Left ventricle myocardium superior (tissue), 1 donor: ENCODE data around the gene PDE1C. TPM values are rescaled to one million over a fixed set of nuclear protein-coding genes. Genes with fewer than 3 reads are reported as not detected.

Experiments used
- ATAC-seq: fragments of 200-7000 bp; cut with Tn5 transposase; one replicate; pipeline ENCODE4 v1.9.1; 2020; ENCODE audit warnings: mild to moderate bottlenecking, moderate library complexity
- DNase-seq: peaks from one replicate; pipeline ENCODE4 v3.0.0-alpha.2; 2020
- intact Hi-C: fragments of 100-400 bp; cut with micrococcal nuclease; formaldehyde crosslinking; loops from one replicate; pipeline ENCODE4 v1.11.0; 2022
- total RNA-seq: library from RNA; stranded (reverse); fragmentation: NEBNext Ultra II Directional; extraction: Animal tissue kit (Norgen Biotek cat#: 25700); gene quantifications from one replicate; pipeline ENCODE4 v1.2.1, GENCODE V29; 2021
- donor health status: DM: no; HTN: yes; CAD: no; lungs with severe emphysema.

The PDE1C gene
- total RNA-seq, 1 donor from 2014 or later = 192 TPM

DNA sequence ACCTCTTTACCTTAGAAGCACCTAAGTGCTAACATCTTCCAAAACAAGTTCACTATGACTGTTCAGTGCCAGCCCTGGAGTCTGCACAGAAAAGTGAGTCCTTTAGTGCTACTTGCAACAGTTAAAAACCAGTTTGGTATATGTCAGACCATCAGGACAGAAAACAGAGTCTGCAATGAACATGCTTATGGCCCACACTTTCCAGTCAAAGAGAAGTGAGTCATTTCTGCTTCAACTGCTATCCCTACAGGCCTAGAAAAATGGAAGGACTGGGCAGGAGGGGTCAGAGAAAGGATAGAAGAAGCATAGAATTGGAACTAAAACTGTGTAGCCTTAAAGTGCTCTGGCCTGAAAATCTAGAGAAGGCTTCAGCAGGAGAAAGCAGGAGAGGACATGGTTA lies 108.0 kb downstream of the PDE1C start:
- intact Hi-C loops = no loop called here
- ATAC-seq = peak; percentile 8
- no peak for DNase-seq

DNA sequence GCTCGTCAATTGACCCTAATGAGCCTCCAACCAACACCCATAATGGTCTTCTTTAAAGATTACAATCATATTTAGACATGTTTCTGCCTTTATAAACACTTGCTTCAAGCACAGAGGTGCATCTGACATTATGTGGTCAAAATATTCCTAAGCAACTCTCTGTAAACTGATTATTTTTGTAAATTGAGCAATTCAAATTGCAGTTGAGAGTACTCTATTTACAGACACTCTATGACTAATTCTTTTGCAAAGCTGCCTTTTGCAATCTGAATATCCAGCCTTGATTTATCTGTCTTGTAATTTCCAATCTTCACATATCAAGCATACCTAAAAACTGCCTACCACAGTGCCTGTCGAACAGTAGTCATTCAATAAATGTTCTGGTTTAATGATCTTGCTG lies 112.0 kb downstream of the PDE1C start:
- no peak for ATAC-seq
- intact Hi-C loops = no loop called here
- no peak for DNase-seq

DNA sequence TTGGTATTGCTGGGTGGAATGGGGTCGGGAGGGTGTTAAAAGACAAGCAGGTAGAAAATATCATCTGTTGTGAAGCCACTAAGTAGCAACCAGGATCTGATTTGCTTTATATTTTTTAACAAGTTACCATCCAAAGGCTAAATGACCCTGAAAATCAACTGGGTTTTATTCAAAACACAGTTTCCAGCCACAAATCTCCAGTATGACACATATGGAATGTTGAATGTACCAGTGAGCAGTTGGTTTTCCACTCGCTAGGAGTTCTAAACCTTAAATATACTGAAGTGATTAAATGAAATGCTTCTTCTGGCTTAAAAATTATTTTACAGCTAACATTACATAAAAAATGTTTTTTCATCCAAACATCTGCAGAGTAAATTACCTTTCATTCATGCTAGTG lies 112.5 kb downstream of the PDE1C start:
- intact Hi-C loops = no loop called here
- no peak for DNase-seq
- ATAC-seq = no peak

DNA sequence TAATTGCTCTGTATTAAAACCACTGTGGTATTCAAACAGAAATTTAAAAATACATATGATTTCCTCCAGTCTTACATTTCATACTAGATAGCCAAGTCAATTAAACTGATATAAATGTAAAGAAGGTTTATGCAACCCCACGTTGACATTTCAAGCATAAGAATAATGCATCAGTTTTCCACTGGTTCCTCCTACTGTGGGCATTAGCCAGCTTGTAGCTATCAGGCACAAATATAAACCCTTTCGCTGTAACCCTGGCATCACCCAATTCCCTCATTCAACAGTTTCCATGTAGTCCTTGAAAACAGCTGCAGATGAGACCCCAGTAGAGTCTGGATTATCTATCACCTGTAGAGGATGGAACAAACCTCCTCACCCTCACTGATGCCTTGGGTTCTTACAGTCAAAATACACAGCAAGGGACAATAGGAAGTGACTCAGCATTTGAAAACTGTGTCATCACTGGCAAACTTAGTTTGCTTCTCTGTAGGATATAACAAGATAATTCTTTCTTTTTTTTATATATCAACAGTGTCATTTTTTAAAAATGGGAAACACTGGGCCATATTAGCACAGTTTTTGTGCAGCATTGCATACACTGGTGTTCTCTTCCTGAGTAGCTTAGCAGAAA lies 113.0 kb downstream of the PDE1C start:
- intact Hi-C loops = no loop called here
- no peak for ATAC-seq
- DNase-seq = no peak

DNA sequence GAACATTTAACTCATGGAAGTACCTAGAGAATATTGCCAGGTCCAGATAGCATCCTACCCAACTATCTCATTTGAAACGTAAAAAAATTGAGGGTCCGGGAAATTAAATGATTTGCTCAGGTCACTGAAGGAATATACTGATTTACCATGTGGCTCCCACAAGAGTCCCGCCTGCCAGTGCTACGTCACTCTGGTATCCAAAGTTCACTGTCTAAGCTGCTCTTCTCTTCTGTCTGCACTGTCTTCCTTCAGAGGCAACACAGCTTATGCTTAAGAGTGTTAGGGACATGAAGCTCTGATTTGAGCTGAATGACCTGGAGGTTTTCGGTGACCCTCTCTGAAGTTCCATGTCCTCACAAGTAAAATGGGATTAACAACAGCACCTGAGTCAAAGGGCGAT lies 114.6 kb downstream of the PDE1C start:
- no peak for DNase-seq
- intact Hi-C loops = no loop called here
- peak; percentile 25 for ATAC-seq

DNA sequence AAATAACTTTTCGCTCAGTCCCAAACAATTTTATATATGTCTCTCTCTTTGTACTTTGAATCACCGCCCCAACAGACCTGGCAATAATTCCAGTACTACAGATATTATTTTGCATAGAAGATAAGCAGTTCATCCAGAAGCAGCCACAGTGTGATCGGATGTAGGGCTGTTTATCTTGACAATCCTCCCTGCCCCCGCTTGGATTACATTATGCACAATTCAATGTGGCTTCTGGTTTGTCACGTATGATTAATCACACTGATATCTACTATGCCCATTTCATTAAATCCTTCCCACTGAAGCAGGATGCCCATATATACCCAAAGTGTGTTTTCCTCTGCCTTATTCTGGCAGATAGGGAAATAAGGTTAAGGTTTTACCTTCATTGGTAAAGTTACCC lies 115.2 kb downstream of the PDE1C start:
- intact Hi-C loops = no loop called here
- peak; percentile 7 for ATAC-seq
- DNase-seq = no peak

DNA sequence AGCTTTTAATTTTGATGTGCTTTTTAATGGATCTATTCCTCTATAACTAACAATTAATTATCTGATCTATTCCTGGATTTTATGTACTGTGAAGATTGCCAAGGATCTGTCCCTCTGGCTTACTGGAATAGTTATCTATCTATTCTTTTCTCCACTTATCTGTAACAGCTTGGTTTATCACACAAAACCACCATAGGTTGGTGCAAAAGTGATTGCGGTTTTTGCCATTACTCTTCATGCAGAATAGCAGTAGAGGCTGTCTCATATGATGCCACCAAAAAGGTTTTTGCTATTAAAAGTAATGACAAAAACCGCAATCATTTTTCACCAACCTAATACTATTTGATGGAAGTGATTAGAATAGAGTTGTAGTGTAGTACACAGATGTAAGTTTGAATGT lies 115.7 kb downstream of the PDE1C start:
- DNase-seq = no peak
- no peak for ATAC-seq
- intact Hi-C loops = no loop called here

DNA sequence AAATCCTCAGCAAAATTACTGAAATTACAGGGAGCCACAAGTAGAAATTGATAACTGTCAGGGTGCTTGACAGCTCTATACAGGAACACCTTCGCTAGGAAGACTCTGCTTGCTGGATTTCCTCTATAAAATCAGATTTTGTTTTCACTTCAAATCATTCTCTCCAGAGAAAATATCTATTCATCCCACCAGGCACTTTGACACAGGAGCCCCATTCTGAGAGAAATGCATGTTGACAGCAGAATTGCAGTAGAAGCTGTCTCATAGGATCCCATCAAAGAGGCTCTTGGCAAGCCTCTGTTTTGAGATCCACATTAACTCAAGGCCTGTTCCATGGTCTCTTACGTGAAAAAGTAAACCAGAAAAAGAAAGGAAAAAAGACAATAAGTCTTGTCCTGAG lies 116.8 kb downstream of the PDE1C start:
- no peak for ATAC-seq
- DNase-seq = no peak
- intact Hi-C loops = no loop called here

DNA sequence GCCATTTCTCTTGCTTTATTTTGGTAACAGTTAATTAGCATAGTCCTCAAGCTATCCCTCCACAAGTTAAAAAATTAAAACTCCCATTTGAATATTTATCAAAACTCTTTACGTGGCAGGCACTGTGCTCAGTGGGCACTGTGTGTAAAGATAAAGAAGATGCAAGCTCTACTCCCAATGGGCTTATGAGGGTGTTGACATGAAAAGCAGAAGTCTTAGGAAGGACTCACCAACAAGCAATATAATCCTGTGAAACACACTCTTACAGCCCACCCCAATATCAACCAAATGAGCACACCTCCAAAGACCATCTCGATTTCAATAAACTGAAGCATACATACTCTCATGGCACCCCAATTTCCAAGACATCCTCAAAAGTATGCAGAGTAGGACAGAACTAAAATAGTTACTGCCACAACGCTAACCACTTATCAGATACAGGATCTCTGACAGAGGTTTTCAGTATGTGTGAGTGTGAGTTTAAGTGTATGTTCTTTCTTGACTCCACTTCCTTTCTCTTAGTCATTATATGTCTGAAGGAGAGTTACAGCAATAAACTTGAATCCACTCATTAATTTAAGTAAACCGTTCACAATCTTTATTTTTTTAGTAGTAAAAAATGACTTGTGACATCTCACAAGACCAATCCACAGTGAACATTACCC lies 120.0 kb downstream of the PDE1C start:
- ATAC-seq (no peak), DNase-seq (no peak)
- intact Hi-C loops = no loop called here

DNA sequence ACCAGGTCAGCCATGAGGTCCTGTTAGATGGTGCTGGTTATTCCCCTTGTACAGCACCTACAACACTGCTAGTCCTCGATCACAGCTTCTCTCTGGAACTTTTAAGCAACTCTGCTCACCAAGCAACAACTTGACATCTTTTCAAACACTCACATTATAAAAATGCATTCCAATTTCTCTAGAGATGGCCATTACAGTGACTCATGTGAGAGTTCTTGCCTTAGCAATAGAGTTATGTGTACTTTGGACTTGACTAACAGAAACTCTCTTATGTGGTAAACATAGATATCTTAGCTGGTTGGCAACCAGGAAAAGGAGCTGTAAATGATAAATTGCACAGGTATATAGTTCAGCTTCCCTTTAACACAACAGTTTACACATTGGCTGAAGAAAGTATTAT lies 122.2 kb downstream of the PDE1C start:
- no peak for DNase-seq
- intact Hi-C loops = no loop called here
- peak; percentile 11 for ATAC-seq

DNA sequence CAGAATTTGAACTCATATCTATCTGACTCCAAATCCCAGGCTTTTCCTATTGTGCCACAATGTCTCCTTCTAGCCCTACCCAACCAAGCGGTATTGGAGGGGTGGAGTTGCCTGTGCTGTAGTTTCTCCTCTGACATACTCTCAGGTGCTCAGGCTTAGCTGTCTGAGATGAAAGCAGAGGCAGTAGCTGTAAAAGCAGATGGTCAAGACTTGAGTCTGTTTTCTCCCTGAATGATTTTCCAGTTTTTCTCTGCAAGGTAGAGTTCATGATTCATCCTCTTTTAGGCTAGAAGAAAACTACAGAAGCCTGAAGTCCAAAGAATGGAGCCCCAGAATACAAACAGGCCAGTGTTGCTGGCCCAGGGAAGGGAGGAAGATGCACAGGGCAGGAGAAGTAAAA lies 130.0 kb downstream of the PDE1C start:
- intact Hi-C loops = no loop called here
- DNase-seq (no peak), ATAC-seq (no peak)

DNA sequence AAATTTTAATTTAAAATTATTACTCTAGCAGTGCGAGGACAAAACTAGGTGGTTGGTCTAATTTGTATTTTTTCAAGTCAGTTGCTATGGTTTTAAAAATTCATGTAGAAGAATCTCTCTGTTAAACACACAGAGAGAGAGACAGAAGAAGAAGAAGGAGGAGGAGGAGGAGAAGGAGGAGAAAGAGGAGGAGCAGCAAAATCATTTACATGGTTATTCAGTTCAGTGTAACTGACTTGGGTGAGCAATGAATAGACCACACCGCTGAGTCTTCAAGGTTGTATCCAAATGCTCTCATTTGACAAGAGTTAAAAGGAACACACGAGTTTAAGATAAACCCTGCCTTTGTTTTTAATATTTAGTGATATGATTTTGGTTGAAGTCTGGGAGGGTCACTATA lies 131.1 kb downstream of the PDE1C start:
- intact Hi-C loops = no loop called here
- no peak for ATAC-seq

DNA sequence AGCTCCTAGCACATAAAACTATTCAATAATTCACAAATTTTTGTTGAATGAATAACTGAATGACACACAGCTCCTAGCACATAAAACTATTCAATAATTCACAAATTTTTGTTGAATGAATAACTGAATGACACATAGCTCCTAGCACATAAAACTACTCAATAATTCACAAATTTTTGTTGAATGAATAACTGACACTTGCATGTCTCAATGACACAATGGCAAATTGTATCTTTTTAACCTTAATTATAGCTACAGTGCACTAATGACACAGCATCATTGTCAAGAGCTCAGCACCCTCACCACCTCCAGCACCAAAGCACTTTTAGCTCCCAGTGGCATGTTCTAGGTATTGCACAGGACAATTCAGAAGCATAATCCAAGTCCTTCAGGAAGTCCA lies 131.6 kb downstream of the PDE1C start:
- DNase-seq (no peak), ATAC-seq (no peak)
- intact Hi-C loops = no loop called here

More for the DNA sequence above, 131.1 kb downstream of the PDE1C start:
- DNase-seq = no peak

DNA sequence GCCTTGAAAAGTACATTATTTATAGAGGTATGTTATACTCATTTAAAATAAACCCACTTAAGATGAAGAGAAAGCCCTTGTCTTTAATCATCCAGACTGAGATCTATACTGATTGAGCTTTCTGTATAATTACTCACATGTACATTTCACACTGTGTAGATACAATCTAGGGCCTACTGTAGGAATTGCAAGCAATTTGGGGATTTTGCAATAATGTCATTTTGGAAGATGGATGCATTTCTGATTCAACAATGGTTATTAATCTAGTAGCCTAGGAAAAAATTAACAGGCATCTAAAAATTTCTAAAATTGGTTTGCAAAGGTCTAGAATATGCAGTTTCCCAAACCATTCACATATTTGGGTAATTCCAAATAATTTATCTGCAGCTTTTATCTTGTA lies 132.2 kb downstream of the PDE1C start:
- ATAC-seq (no peak), DNase-seq (no peak)
- intact Hi-C loops = no loop called here

DNA sequence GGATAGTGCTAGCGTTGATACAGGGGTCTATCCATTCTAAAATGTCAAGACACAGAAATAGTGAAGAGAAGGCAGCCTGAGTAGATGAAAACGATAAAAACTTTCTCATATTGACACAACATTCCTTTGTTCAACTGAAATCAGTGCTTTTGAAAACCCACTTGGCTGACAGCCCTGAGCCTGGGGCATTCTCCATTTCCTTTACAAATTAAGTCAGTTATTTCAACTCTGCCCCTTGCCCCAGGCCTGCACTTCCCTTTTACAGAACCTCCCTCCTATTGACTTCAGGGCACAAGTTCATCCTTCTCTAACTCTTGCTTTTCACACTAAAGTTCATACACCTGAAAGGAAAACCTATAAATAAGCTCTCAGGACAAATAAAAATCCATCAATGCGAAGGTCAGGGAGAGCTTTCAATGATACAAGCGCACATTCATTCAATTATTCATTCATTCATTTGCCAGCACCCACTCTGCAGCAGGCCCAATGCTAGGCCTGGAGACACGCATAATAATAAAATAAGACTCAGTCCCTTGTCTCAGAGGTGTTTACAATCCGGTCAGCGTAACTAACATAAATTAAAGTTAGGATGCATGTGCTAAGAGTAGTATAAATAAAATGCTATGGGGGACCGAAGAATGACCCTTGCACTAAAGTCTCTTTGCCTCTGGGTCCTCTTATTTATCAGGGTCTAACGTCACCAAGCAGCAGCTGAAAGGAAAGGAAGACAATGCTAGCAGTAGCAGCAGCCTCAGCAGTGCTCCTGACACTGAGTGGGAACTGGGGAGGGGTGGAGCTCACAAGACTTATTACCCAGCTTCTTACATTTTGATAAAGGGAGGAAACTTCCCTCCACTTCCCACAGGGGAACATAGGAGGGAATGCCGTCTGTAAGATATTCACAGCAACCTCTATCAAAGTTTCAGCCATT lies 134.8 kb downstream of the PDE1C start:
- ATAC-seq = peak; percentile 36
- intact Hi-C loops = no loop called here
- DNase-seq = no peak

DNA sequence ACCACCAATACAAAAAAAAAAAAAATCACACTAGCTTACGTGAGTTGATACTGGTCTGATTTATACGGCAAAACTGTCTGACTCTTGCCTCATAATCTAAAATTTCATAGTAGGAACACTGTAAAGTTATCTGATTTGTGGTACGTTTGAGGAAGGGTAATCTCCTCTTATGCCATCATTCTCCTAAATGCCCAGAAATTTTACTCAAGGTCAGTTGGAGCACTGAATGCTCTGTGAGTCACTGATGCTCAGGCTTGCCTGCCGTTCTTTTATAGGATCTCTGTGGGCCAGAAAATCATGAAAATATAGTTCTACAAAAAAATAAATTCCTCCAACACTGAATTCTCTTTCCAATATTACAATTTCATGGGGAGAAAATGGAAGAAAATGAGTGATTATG lies 135.7 kb downstream of the PDE1C start:
- ATAC-seq (no peak), DNase-seq (no peak)
- intact Hi-C loops = no loop called here

DNA sequence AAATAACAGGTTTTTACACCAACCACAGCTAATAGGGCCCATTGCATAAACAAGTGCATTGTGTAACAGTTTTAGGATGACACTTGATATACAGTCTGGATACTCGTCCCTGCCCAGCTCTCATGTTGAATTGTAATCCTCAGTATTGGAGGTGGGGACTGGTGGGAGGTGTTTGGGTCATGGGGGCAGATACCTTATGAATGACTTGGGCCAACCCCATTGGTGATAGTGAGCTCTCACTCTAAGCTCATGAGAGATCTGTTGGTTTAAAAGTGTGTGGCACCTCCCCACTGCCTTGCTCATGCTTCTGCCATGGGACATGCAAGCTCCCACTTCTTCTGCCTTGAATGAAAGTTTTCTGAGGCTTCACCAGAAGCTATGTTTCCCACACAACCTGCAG lies 136.7 kb downstream of the PDE1C start:
- intact Hi-C loops = no loop called here
- no peak for DNase-seq
- ATAC-seq = peak; percentile 27

DNA sequence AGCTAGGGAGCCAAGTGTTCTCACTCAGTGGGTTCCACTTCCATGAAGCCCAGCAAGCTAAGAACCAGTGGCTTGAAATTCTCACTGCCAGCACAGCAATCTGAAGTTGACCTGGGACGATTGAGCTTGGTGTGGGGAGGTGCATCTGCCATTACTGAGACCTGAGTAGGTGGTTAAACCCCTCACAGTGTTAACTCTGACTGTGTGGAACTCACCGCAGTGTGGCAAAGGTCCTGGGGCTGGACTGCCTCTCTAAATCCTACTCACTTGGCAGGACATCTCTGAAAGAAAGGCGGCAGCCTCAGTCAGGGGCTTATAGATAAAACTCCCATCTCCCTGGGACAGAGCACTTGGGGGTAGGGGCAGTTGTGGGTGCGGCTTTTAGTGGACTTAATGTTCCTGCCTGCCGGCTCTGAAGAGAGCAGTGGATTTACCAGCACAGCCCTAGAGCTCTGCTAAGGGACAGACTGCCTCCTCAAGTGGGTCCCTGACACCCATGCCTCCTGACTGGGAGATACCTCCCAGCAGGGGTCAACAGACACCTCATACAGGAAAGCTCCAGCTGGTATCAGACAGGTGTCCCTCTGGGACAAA lies 143.1 kb downstream of the PDE1C start:
- ATAC-seq (peak; percentile 56), DNase-seq (no peak)
- intact Hi-C loops = no loop called here

DNA sequence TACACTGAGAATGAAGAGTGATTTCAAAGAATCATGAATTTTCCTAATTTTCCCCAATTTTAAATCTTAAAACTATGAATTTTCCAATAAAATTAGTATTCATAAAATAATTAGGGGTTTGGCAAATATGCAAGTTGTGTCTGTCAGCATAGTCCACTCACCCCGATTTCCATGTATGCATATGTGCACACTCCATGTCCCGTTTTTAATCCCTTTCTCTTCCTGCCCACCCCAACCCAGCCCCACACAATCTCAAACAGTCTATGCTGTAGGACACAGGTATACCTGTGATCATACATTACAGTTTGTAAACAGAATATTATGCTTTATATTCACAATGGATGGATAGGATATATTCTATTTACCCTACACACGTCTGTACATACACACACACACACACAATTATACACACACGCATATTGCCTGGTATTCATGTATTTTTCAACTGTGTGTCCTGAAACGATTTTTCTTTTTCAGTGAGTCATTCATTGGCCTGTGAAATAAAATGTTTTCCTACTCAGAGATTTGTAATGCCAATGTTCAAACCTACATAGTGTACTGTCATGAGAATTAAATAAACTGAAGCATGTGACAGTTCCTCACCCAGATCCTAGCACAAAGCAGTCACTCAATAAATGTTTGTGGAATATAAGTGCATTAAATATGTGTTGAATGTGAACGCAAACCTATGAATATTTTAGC lies 144.3 kb downstream of the PDE1C start:
- ATAC-seq = no peak
- intact Hi-C loops = no loop called here
- no peak for DNase-seq
